SK-N-SH (cell line): ENCODE data around the gene FAM174B. TPM values are rescaled to one million over a fixed set of nuclear protein-coding genes. Genes with fewer than 3 reads are reported as not detected.

Experiments used
- CTCF ChIA-PET: fragments of 300-600, 350-600 bp; formaldehyde crosslinking; extraction: SDS; loops from one replicate; lab custom pipeline; 2021; lab: Yijun Ruan, JAX
- POLR2A ChIA-PET: fragments of 350-600 bp; sonication (Branson Sonifier 250); formaldehyde crosslinking; extraction: SDS; loops from one replicate; lab custom pipeline; 2020; ENCODE audit warnings: antibody characterized with exemption, inconsistent platforms; lab: Yijun Ruan, JAX
- DNase-seq: peaks from one replicate; pipeline ENCODE4 v3.0.0; 2012
- H2AFZ ChIP-seq: fragments of 200-600 bp; sonication (generic); 2 replicates; pipeline ENCODE4 v1.8.1; 2016; ENCODE audit warnings: antibody characterized with exemption, mild to moderate bottlenecking, low read depth
- H3F3A ChIP-seq: fragments of 200-600 bp; sonication (generic); replicated peaks from 2 replicates; pipeline ENCODE3; 2016; ENCODE audit warnings: antibody characterized with exemption, mild to moderate bottlenecking; ENCODE audit not compliant: insufficient read depth
- H3K27ac ChIP-seq, 2 experiments: fragments of 200-500 bp in 1 of 2; fragments of 200-600 bp in 1 of 2; sonication (Bioruptor generic) in 1 of 2; sonication (generic), shearing (Covaris generic) in 1 of 2; 2 replicates each; pipeline versions ENCODE4 v1.5.1 to v1.6.1; 2014 to 2016; ENCODE audit warnings: low read depth in 2 of 2, inconsistent platforms in 1 of 2, low read length in 1 of 2, mild to moderate bottlenecking in 1 of 2, mixed read lengths in 1 of 2
- H3K27me3 ChIP-seq: fragments of 200-600 bp; sonication (generic), shearing (Covaris generic); 2 replicates; pipeline ENCODE4 v1.6.1; 2016; ENCODE audit warnings: mixed run types; ENCODE audit not compliant: insufficient read depth
- H3K36me3 ChIP-seq, 2 experiments: fragments of 200-500 bp in 1 of 2; fragments of 200-600 bp in 1 of 2; sonication (Bioruptor generic) in 1 of 2; sonication (generic) in 1 of 2; replicated peaks in 1 of 2; 2 replicates each; pipeline versions ENCODE3 to v1.5.1; 2014 to 2016; ENCODE audit warnings: low read length in 1 of 2, mild to moderate bottlenecking in 1 of 2; ENCODE audit not compliant: insufficient read depth in 2 of 2, control insufficient read depth in 1 of 2
- H3K4me1 ChIP-seq, 2 experiments: fragments of 200-500 bp in 1 of 2; fragments of 200-600 bp in 1 of 2; sonication (Bioruptor generic) in 1 of 2; sonication (generic), shearing (Covaris generic) in 1 of 2; 2 replicates each; pipeline versions ENCODE4 v1.5.1 to v1.6.1; 2014 to 2016; ENCODE audit warnings: low read depth in 1 of 2, low read length in 1 of 2, mixed run types in 1 of 2; ENCODE audit not compliant: insufficient read depth in 2 of 2, control insufficient read depth in 1 of 2
- H3K4me2 ChIP-seq: fragments of 200-600 bp; sonication (generic), shearing (Covaris generic); 2 replicates; pipeline ENCODE4 v1.6.1; 2017; ENCODE audit warnings: mixed run types
- H3K4me3 ChIP-seq, 2 experiments: fragments of 200-500 bp in 1 of 2; fragments of 200-600 bp in 1 of 2; sonication (Bioruptor generic) in 1 of 2; sonication (generic), shearing (Covaris generic) in 1 of 2; 2 replicates each; pipeline versions ENCODE4 v1.5.1 to v1.8.1; 2014 to 2016; ENCODE audit warnings: low read depth in 2 of 2, inconsistent platforms in 1 of 2, low read length in 1 of 2, mild to moderate bottlenecking in 1 of 2, mixed read lengths in 1 of 2, moderate library complexity in 1 of 2
- H3K79me2 ChIP-seq: fragments of 200-600 bp; sonication (generic); 2 replicates; pipeline ENCODE4 v1.8.1; 2017; ENCODE audit warnings: mild to moderate bottlenecking; ENCODE audit not compliant: insufficient read depth
- H3K9ac ChIP-seq: fragments of 200-600 bp; sonication (generic); 2 replicates; pipeline ENCODE4 v1.6.1; 2017; ENCODE audit warnings: mixed run types
- H3K9me2 ChIP-seq: fragments of 200-600 bp; sonication (generic); 2 replicates; pipeline ENCODE4 v1.6.1; 2017; ENCODE audit warnings: mixed run types
- H3K9me3 ChIP-seq: fragments of 200-600 bp; sonication (generic); 2 replicates; pipeline ENCODE4 v1.6.1; 2017; ENCODE audit warnings: mixed run types, mild to moderate bottlenecking, moderate library complexity
- H4K20me1 ChIP-seq: fragments of 200-600 bp; sonication (generic); 2 replicates; pipeline ENCODE4 v1.6.1; 2017; ENCODE audit warnings: mild to moderate bottlenecking, mixed run types; ENCODE audit not compliant: insufficient read depth
- ELF1 ChIP-seq: IDR thresholded peaks from 2 replicates; pipeline ENCODE4 v1.4.0; 2012
- EP300 ChIP-seq, 2 experiments: IDR thresholded peaks; 2 replicates each; pipeline versions ENCODE4 v1.4.0 to v1.6.1; 2012; ENCODE audit warnings: borderline replicate concordance in 1 of 2, low read depth in 1 of 2, low read length in 1 of 2
- EZH2phosphoT487 ChIP-seq: fragments of 200-600 bp; sonication (generic); IDR thresholded peaks from 2 replicates; pipeline ENCODE4 v1.6.1; 2017; ENCODE audit warnings: low read depth, mixed run types, mild to moderate bottlenecking, antibody characterized with exemption, moderate library complexity, borderline replicate concordance
- GABPA ChIP-seq: IDR thresholded peaks from 2 replicates; pipeline ENCODE4 v1.4.0; 2012; ENCODE audit warnings: low read depth, mild to moderate bottlenecking
- GATA2 ChIP-seq: sonication (generic); formaldehyde crosslinking; IDR thresholded peaks from 2 replicates; pipeline ENCODE4 v1.5.0; 2020; ENCODE audit warnings: mild to moderate bottlenecking, missing genetic modification reagents
- MEF2A ChIP-seq: IDR thresholded peaks from 2 replicates; pipeline ENCODE4 v1.4.0; 2012; ENCODE audit warnings: low read depth, borderline replicate concordance
- NRF1 ChIP-seq: IDR thresholded peaks from 2 replicates; pipeline ENCODE4 v1.6.1; 2012; ENCODE audit warnings: low read depth, mild to moderate bottlenecking, low read length
- POLR2AphosphoS5 ChIP-seq: IDR thresholded peaks from 2 replicates; pipeline ENCODE4 v1.6.1; 2012; ENCODE audit warnings: low read depth, low read length
- RXRA ChIP-seq: IDR thresholded peaks from 2 replicates; pipeline ENCODE4 v1.4.0; 2012; ENCODE audit warnings: low read depth, mild to moderate bottlenecking, borderline replicate concordance
- SIN3A ChIP-seq: IDR thresholded peaks from 2 replicates; pipeline ENCODE4 v1.6.1; 2012; ENCODE audit warnings: low read depth, mild to moderate bottlenecking, low read length, moderate library complexity, borderline replicate concordance
- TEAD4 ChIP-seq: IDR thresholded peaks from 2 replicates; pipeline ENCODE4 v1.4.0; 2012; ENCODE audit warnings: mild to moderate bottlenecking, borderline replicate concordance; ENCODE audit not compliant: insufficient read depth
- WGBS: methylation state at CpG from one replicate; pipeline ENCODE4 v1.1.6; 2017; ENCODE audit warnings: low lambda C conversion rate; 5-methylcytosine and 5-hydroxymethylcytosine counted together
- polyA plus RNA-seq, 3 experiments: library from polyadenylated mRNA; depleted of rRNA; stranded (reverse); fragments of >200 nt; gene quantifications; 2 replicates each; pipeline ENCODE4 v1.2.3, GENCODE V29; 2012
- TF ChIP-seq, protein P1 (sequence below): IDR thresholded peaks from 2 replicates; pipeline ENCODE4 v1.4.0; 2012; ENCODE audit warnings: low read depth, borderline replicate concordance
- TF ChIP-seq, protein P2 (sequence below): IDR thresholded peaks from 2 replicates; pipeline ENCODE4 v1.4.0; 2012; ENCODE audit warnings: low read depth, borderline replicate concordance
- TF ChIP-seq, protein P3 (sequence below): fragments of 150-350 bp; IDR thresholded peaks from 2 replicates; pipeline ENCODE4 v1.6.1; 2016; ENCODE audit warnings: mild to moderate bottlenecking, low read depth, low read length
- TF ChIP-seq, protein P4 (sequence below): fragments of 150-350 bp; IDR thresholded peaks from 2 replicates; pipeline ENCODE4 v1.6.1; 2017; ENCODE audit warnings: antibody characterized with exemption, low read length, low read depth, borderline replicate concordance

The FAM174B gene
- polyA plus RNA-seq, 1 of the 3 experiments (the other 2 are of a cell fraction) = 0.30 TPM

- 50% methylated on average over 13 of the region's 13 CpGs for WGBS
- no peaks in the 10 kb centered on the region for H4K20me1 ChIP-seq
- H3K4me1 ChIP-seq = peaks cover 0 to 6% of the 10 kb centered on the region in 2 experiments; a peak in 2 of 4 replicates
- H3F3A ChIP-seq = no peaks in the 10 kb centered on the region
- H2AFZ ChIP-seq = no peak overlapping the region
- ChIA-PET CTCF (interaction anchor here (0.9 kb wide), 1 partner anchor 11 kb away, joined by 3 read pairs; no protein-coding TSS in a partner anchor), POLR2A (no interaction called here)
- no peak overlapping the region for H3K27ac ChIP-seq
- H3K9ac ChIP-seq = no peak overlapping the region
- TF ChIP-seq EP300 (IDR thresholded peaks at IDR 0.05; ENCODE audit: borderline replicate concordance in 1 of 2, low read depth in 1 of 2, low read length in 1 of 2) (no peak), ELF1 (no peak)
- no peak for DNase-seq
- H3K27me3 ChIP-seq = no peaks in the 10 kb centered on the region
- no peaks in the 10 kb centered on the region for H3K36me3 ChIP-seq
- H3K79me2 ChIP-seq = no peaks in the 10 kb centered on the region
- H3K4me2 ChIP-seq = no peak overlapping the region
- no peak overlapping the region for H3K4me3 ChIP-seq
- H3K9me2 ChIP-seq = no peaks in the 10 kb centered on the region
- H3K9me3 ChIP-seq = no peaks in the 10 kb centered on the region
Measured at GRCh38 chr15:92667287-92667904, 11.8 kb upstream of the FAM174B start.

- Histone ChIP-seq H4K20me1 (no peaks in the 10 kb centered on the region), H3K4me3 (no peak overlapping the region), H3K9me2 (no peaks in the 10 kb centered on the region), H3K27ac (no peak overlapping the region), H3K27me3 (no peaks in the 10 kb centered on the region), H3K36me3 (no peaks in the 10 kb centered on the region), H3K79me2 (no peaks in the 10 kb centered on the region), H3K4me2 (no peak overlapping the region), H3K4me1 (peaks cover 0 to under 1% of the 10 kb centered on the region in 2 experiments; a peak in 2 of 4 replicates), H3K9me3 (no peaks in the 10 kb centered on the region), H2AFZ (no peak overlapping the region), H3F3A (no peaks in the 10 kb centered on the region), H3K9ac (no peak overlapping the region)
- no peak for DNase-seq
- 35% methylated on average over 10 of the region's 10 CpGs for WGBS
- CTCF ChIA-PET = interaction anchor here (0.9 kb wide), 1 partner anchor 12 kb away, joined by 3 read pairs; no protein-coding TSS in a partner anchor
- TF ChIP-seq TEAD4 = no peak
- POLR2A ChIA-PET = no interaction called here
Measured at GRCh38 chr15:92666780-92667179, 11.2 kb upstream of the FAM174B start.

- Histone ChIP-seq H3K4me2 (no peak overlapping the region), H3K4me3 (no peak overlapping the region), H3F3A (no peaks in the 10 kb centered on the region), H4K20me1 (no peaks in the 10 kb centered on the region), H3K27ac (no peak overlapping the region), H3K4me1 (no peaks in the 10 kb centered on the region), H3K9me2 (no peaks in the 10 kb centered on the region), H3K9me3 (no peaks in the 10 kb centered on the region), H3K27me3 (no peaks in the 10 kb centered on the region), H3K36me3 (no peaks in the 10 kb centered on the region), H3K79me2 (no peaks in the 10 kb centered on the region), H3K9ac (no peak overlapping the region), H2AFZ (no peak overlapping the region)
- WGBS = 39% methylated on average over 10 of the region's 10 CpGs
- POLR2A ChIA-PET = no interaction called here
- CTCF ChIA-PET = interaction anchor here (0.9 to 1.5 kb wide), 3 partner anchors 9 to 20 kb away, joined by 3 to 7 read pairs (median 4); partner anchors contain the start of gene FAM174B
- DNase-seq = no peak
- no peak for TF ChIP-seq SIN3A
- no peak for TF ChIP-seq GABPA
- TF ChIP-seq EP300 (IDR thresholded peaks at IDR 0.05; ENCODE audit: borderline replicate concordance in 1 of 2, low read depth in 1 of 2, low read length in 1 of 2) = no peak
- no peak for TF ChIP-seq GATA2 (CRISPR knock-in tag)
- TF ChIP-seq POLR2AphosphoS5 = no peak
- TF ChIP-seq, protein P1, sequence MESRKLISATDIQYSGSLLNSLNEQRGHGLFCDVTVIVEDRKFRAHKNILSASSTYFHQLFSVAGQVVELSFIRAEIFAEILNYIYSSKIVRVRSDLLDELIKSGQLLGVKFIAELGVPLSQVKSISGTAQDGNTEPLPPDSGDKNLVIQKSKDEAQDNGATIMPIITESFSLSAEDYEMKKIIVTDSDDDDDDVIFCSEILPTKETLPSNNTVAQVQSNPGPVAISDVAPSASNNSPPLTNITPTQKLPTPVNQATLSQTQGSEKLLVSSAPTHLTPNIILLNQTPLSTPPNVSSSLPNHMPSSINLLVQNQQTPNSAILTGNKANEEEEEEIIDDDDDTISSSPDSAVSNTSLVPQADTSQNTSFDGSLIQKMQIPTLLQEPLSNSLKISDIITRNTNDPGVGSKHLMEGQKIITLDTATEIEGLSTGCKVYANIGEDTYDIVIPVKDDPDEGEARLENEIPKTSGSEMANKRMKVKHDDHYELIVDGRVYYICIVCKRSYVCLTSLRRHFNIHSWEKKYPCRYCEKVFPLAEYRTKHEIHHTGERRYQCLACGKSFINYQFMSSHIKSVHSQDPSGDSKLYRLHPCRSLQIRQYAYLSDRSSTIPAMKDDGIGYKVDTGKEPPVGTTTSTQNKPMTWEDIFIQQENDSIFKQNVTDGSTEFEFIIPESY = no peak
- no peak for TF ChIP-seq RXRA
- no peak for TF ChIP-seq NRF1
- TF ChIP-seq, protein P2, sequence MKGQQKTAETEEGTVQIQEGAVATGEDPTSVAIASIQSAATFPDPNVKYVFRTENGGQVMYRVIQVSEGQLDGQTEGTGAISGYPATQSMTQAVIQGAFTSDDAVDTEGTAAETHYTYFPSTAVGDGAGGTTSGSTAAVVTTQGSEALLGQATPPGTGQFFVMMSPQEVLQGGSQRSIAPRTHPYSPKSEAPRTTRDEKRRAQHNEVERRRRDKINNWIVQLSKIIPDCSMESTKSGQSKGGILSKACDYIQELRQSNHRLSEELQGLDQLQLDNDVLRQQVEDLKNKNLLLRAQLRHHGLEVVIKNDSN = no peak
- TF ChIP-seq TEAD4 = no peak
- TF ChIP-seq, protein P3, sequence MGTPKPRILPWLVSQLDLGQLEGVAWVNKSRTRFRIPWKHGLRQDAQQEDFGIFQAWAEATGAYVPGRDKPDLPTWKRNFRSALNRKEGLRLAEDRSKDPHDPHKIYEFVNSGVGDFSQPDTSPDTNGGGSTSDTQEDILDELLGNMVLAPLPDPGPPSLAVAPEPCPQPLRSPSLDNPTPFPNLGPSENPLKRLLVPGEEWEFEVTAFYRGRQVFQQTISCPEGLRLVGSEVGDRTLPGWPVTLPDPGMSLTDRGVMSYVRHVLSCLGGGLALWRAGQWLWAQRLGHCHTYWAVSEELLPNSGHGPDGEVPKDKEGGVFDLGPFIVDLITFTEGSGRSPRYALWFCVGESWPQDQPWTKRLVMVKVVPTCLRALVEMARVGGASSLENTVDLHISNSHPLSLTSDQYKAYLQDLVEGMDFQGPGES = no peak
- TF ChIP-seq, protein P4, sequence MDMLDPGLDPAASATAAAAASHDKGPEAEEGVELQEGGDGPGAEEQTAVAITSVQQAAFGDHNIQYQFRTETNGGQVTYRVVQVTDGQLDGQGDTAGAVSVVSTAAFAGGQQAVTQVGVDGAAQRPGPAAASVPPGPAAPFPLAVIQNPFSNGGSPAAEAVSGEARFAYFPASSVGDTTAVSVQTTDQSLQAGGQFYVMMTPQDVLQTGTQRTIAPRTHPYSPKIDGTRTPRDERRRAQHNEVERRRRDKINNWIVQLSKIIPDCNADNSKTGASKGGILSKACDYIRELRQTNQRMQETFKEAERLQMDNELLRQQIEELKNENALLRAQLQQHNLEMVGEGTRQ = no peak
- TF ChIP-seq EZH2phosphoT487 = no peak
- TF ChIP-seq MEF2A = no peak
Measured at GRCh38 chr15:92665100-92665555, 9.6 kb upstream of the FAM174B start.
